GM21723 (cell line): ENCODE results near the gene HIF1AN.

Experiments
- ATAC-seq: cut with Tn5 transposase; IDR thresholded peaks from one replicate; pipeline ENCODE4 v1.9.1; 2021; ENCODE audit warnings: mild to moderate bottlenecking, moderate library complexity; ENCODE audit not compliant: unreplicated experiment

The HIF1AN gene

DNA sequence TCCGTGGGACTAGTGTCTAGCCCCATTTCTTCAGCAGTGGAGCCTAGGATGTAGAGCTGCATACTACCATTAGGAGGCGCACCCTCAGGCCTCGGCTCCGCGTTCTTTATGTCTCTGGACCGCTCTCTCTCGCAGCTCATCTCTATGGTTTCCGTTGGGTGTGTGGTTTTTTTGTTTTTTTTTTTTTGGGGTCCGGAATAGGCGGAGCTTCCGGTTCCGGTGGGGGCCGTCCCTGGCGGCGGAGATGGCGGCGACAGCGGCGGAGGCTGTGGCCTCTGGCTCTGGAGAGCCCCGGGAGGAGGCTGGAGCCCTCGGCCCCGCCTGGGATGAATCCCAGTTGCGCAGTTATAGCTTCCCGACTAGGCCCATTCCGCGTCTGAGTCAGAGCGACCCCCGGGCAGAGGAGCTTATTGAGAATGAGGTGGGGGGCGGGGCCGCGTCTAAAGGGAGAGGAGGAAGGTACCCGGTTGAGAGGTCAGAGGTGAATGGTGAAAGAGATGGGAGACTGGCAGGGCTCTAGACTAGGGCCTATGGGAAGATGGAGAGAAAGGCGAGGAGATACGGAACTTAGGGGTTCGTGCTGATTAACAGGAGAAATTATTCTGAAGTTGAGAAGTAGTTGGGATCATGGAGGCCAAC, at the start of gene HIF1AN:
HIF1AN (plus strand) TSS at position 229 of the 639 bp plus-strand sequence; CDS start at position 245, 16 bp downstream.
- peak; percentile 94 for ATAC-seq

DNA sequence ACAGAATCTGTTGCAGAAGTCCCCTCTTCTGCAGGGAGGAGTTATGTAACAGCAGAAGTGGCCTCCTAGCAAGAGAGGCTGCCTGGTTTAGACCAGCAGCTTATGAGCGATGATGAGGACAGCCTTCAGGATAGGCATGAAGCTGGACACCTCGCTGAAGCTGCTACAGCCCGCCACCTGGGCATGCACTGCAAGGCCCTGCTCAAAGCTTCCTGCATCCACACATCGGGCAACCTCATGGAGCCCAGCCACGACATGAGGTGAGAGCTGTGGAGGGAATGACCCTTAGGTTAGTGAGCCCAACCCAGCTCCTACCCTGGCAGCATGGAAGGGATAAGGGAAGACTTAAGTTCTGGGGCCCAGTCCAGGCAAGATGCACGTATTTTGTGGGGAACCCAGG, 48.2 kb upstream of the HIF1AN start:
- no peak for ATAC-seq

DNA sequence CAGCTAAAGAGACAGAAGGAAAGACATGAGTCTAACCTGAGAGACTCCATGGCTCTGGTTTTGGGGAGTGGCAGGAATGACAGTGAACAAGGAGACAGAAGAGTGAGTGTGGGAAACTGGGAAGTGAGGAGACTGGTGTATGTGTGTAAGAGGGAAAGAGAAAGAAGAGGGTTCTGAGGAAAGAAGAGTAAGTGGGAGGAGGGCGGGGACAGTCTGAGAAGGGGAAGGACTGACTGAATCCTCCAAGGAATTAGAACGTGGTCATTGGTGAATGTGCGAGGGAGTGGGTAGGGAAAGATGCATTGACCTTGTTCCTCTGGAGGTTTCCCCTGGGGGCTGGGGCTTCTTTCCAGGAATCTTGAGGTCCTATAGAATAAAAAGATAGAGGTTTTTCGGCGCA, 46.3 kb upstream of the HIF1AN start:
- no peak for ATAC-seq

DNA sequence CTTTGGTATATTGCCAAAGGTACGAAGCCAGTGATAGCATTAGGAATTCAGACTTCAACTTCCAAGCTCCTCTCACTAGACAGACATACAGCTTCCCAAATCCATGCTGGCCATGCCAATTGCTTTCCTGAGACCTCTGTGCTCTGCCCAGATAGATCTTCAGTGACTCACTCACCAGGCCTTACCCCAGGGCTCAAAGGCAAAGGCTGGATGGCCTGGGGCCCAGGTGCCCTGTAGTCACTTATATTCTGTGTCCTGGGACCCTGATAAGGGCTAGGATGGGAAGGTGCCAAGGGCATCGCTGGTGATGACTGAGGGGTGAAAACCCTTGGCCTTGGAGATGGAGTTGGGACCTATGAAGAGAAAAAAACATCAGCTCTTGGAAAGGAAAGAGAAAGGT, 45.2 kb upstream of the HIF1AN start:
- no peak for ATAC-seq

DNA sequence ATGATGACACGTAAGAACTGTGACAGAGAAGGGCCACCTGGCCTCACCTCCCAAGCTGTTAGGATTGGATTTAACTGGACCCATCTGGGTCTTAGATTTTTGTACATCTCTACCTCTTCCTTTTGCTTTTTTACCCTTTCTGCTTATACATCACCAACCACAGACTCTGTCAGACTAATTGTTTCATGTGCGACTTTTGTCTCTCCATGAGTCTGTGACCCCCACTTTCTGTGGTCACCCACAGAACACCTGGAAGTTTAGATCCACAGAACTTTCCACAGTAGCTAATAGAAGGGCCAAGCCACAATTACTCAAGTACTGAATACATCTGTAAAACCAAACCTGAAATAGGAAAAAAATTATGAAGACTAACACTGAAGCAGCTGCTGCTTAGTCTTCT, 39.2 kb upstream of the HIF1AN start:
- ATAC-seq, result no peak

DNA sequence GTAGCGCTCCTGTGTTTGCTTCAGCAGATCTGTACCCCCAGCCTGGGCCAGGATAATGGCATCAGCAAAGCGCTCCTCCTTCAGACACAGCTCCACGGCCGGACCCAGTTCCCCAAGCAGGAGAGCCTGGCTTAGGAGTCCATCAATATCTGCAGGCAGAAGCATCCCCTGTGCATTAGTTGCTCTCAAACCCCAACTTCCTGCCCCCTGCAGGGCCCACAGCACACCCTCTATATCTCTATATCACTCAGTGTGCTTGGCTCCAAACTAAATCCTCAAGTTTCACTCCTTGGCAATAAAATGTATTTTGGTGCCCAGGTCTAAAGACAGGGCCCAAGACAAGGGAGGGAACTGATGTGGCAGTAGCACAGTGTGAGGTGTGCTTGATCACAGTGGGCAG, 37.7 kb upstream of the HIF1AN start:
- no peak for ATAC-seq

DNA sequence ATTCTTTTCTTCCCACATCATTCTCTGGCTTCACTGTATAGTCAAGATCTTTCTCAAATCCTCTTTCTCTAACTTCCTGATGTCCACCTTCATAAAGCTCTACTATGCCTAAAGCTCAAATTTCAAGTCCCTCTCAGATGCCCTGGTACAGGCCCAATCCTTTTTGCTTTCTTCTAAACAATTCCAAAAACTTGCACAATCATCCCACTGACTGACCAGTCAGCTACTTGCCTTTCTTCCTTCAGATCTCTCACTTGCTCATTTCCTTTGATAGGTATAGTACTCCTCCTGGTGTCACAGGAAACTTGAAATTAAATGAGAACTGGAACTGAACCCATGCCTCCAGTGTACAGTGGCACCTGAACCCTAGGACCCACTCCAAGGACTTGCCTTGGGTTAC, 34.3 kb upstream of the HIF1AN start:
- ATAC-seq, result no peak

DNA sequence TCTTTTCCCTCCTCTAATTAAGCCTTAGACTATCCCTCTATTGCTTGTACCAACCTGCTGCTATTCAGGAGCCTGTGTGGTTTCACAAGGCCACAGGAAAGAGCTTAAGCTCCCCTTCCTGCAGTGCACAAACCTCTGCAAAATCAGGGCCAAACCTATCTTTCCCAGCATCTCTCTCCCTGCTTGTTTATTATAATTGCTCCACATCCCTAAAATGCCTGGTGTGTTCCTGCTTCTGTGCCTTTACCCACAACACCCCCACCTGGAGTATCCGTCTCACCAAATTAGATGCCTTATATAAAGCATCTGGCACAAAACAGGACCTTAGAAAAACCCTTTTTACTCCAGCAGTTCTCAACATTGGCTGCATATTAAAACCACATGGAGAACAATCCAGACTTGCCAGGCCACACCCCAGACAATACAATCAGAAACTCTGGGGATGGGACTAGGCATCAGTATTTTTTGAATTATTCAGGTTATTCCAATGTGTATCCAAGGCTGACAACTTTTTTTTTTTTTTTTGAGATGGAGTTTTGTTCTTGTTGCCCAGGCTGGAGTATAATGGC, 32.7 kb upstream of the HIF1AN start:
- no peak for ATAC-seq

DNA sequence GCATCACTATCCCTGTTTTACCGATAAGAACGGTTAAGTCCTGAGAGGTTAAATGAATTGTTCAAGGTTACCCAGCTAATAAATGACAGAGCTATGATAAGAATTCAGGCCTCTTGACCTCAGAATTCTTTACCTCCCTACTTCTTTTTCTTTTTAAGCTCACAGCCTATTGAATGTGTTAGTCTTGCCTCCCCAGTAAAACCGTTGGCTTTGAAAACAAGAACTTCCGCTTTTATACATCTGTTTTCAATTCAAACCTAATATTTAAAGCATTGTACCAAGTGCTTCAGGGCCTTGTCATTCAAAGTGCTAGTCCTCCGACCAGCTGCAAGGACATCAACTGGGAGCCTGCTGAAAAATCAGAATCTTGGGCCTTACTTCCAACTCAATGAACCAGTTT, 31.6 kb upstream of the HIF1AN start:
- no peak for ATAC-seq

DNA sequence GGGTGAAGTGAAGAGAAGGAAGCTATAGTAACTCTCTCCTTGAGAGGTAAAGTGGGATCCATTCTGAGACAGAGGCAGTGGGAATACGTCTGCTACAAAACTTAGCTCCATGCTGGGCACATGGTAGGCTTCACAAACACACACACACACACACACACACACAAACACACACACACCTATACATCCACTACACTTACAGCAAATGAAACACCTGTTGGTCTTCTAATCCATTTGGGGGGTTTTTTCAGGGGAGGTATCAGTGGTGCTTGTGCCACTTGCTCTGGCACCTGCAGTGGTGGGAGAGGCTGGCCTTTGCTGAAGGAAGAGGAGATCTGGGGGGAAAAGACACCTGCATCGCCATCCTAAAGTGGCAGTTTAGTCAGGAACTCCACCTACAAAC, 30.6 kb upstream of the HIF1AN start:
- ATAC-seq, result no peak

DNA sequence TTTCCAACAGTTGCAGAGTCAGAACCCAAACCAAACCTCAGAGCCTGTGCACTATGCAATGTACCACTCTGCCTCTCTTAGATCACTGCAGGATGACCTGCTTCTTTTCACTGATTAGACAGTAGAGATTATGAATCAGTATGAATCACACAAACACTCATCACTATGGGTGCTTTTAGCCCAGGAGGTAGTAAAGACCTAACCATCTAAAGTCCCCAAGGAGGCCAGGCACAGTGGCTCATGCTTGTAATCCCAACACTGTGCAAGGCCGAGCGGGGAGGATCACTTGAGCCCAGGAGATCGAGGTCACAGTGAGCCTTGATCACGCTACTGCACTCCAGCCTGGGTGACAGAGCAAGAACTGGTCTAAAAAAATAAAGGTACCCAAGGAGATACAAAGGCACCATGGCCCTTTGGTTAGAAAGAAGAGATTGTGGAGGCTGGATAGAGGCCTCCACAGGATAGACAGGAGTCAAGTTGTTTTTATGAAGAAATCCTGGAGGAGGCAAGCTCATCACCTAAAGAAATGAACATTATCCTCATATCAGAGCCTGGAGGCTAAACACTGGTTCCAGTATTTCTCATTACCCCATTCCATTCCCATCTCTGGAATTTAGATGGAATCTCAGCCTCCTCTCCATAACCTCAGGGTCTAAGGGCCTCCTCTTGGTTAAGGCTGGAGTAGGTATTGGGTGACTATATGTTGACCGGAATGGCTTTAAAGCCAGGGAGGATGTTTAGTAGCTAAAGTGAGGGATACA, 29.0 kb upstream of the HIF1AN start:
- ATAC-seq, result no peak

DNA sequence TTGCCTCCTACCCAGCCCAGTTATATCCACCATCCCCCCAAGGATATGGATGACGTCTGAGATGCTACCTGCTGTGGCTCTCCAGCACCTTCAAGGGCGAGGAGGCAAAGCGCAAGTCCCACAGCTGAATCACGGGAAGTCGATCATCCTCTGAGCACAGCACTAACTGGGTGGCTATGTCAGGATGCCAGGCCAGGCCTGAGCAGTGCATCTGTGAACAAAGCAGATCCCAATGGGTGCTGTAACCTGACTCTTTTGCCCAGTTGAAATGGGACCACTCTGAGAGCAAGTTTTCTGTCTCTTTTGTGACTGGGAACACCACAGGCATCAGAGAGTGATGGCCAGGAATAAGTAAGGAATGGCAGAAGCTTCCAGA, 28.4 kb upstream of the HIF1AN start:
- ATAC-seq, result no peak

DNA sequence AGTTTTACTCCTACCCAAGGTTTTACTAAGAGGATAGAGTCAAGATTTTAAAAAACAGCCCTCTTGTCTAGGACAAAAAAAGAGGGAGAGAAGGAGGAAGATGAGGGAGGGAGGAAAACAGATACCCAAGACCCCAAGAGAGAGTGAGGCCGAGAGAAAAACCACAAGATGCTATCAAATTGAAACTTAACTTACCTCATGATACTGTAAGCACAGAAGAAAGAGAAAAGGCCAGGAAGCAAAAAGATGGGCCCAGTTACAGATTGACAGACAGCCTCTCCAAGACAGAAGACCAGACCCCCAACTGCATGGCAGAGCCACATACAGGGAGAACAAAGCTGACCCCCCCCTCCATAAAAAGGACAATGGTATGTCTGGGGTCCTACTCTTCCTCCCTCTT, 27.5 kb upstream of the HIF1AN start:
- no peak for ATAC-seq

DNA sequence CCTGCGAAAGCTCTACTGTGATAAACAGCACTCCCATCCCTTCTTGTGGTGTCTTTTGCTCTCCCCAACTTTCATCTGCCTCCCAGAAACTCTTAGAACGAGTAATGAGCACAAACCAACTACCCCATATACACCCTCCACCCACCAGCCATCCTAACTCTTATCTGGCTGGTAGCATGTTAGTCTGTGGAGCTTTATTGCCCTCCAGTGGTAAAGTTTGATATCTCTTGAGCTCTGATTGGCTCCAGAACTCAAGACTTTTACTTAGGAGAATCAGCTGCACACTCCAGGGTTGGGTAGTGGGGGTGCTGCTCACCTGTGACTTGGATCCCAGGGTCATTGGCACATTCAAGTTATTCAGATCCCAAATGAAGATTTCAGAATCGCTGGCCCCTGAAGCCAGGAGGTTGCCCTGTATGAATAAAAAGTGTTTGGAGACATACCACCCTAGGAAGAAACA, 27.0 kb upstream of the HIF1AN start:
- ATAC-seq, result no peak

DNA sequence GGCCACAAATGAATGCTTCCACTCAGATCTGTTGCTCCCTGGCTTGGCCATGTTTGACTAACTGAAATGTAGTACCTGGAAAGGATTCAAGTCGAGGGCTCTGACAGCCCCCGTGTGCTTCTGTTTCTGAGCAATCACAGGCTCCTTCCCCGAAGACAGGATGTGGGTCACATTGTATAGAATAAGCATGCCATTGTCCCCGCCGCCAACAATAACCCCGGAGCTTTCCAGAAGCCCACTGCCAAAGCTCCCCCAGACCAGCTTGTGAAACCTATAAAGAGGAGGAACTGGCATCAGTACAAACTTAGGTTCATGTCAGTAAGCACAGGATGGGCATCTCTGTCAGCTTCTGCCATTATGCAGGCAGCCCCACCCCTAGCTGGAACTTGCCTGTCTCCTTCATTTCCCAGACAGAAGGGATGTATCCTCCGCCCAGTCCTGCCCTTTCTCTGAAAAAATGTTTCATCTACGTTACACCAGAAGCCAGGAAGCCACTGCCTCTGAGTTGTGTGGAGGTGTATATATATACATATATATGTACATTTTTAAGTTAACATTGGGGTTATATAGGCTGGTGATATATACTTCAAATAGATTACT, 26.4 kb upstream of the HIF1AN start:
- ATAC-seq, result no peak

DNA sequence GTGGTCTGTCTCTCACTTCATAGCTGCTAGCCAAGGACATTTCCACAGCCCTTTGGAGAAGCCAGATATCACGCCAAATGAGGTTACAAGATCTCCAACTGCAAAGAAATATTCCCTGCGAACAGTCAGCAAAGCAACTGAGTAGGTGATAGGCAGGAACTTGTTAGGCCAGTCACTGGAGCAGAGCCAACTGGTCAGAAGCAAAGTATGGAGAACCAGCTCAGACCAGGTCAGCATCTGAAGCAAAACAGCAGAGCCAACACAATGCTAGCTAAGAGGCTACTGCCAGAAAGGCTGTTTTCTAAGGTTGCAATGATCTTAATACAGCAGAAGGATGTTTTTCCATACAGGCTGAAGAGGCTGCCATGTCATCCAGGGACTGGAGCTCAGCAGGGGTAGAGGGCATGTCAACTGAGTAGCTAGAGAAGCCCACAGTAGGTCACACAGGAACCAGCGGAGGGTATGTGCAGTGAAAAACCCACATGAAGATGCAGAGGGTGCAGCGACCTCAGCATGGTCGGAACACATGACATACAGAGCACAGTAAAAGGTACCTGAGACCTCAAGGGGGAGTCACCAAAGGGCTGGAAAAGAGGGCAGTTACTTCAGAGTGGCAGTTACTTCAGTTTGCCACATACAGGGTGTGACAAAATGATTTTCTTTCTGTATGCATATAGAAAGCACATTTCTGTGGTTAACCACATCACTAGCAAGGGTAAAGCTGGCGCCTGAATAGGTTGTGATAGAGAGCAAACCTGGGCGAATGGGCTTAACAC, 25.0 kb upstream of the HIF1AN start:
- ATAC-seq, result peak; percentile 63

DNA sequence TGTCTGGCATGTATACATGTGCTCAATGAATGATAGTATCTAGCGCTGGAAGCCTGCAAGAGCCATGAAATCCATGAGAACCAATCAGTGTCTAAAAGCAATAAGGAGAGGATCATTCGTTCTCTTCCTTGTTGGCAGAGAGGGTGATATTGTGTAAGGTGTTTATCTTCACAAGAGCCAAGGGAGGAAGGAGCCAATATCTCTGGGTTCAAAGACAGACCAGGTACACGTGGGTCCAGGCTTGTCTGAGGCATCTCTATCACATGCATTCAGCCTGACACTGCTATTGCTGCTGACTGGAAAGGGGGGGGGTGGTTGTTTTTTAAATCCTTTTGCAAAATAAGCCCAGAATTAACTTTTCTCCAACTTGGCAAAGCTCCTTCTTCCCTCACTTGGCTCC, 20.1 kb upstream of the HIF1AN start:
- no peak for ATAC-seq

DNA sequence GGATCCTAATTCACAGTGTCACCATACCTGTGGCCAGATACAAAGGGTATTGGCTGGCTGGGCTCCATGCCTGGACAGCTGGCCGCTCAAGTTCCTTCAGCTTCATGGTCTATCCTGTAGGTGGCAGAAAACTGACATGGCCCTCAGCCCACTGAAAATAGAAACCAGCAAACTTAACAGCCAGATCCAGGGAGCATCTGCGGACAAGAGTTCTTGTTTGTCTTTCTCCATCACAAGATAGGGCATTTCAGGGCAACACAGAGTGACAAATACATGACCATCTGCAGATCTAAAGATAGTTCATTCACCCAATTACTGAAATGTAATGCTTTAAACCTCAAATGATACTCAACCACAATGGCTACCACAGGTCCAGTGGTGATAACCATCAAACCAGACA, 18.9 kb upstream of the HIF1AN start:
- ATAC-seq, result no peak

DNA sequence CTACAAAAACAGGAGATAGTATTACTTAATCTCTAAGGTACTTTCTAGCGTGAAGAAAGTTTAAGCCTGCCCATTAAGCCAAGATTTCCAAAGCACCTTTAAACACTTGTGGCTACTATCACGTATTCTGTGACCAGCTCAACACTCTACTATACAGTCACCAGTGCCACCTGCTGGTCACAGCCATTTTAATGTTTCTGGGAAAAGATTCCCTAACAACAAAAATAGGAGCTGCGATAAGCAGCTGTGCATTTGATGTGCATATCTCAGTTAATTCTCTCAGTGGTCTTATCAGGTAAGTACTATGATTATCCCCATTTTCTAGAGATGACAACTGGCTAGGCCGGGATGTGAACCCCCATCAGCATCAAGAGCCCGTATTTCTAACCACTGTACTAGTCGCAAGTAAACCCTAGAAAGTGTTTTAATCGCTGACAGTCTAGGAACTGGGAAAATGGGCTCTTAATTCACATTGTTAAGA, 16.9 kb upstream of the HIF1AN start:
- no peak for ATAC-seq

DNA sequence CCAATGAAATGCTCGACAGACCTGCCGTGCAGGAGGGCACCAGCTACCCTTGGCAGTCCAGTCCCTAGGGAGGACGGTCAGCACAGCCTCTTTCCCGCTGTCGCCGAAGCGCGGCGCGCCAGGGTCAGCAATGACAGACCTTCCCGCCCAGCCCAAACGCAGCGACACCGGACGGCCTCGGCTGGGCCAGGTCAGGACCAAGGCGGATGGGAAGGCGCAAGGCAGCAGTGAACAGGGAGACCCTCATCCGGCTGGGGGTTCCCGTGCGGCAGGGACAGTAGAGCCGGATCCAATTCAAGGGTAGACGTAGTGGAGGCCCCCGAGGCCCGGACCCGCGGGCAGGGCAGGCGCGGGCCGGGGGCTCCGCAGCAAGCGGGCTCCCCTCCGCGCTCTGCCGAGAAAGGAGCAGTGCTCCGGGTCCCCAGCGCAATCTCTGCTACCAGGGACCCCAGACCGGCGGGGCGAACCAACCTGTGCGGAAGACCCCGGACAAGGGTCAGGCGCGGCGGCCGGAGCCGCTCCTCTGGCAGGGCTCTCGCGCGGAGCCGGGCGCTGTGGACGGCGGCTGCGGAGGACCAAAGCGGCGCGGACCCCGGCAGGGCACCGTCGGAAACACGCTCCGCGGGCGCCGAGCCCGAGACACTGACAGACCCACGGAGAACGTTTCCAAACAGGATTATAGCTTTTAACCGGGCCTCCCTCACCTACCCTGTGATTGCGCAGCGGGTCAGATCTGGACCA, 16.3 kb upstream of the HIF1AN start, which contains the start of gene SEC31B:
SEC31B (minus strand) TSS at position 551 of the 741 bp plus-strand sequence. CDS start 2,909 bp downstream, outside the sequence.
- no peak for ATAC-seq
